Prostate gland (tissue), 2 donors: ENCODE results near the gene RRAGA. TPM values are rescaled to one million over a fixed set of nuclear protein-coding genes. Genes with fewer than 3 reads are reported as not detected.
"Not testable (repeated sequence)": the region's sequence is repeated elsewhere in the genome, so short reads cannot be mapped to it uniquely, and the experiment has no call there.

Experiments used
- DNase-seq: peaks from one replicate; pipeline ENCODE4 v3.0.0-alpha.2; 2019; ENCODE audit warnings: low spot score
- H3K27ac ChIP-seq, 2 donors: fragments of 200-600 bp; sonication (generic); 2 replicates each; pipeline ENCODE4 v1.5.1; 2017 to 2019
- H3K27me3 ChIP-seq: fragments of 200-600 bp; sonication (generic); replicated peaks from 2 replicates; pipeline ENCODE4 v1.5.1; 2019; ENCODE audit not compliant: insufficient read depth
- H3K36me3 ChIP-seq, 2 donors: fragments of 200-600 bp; sonication (generic); 1 replicate in 1 of 2; 2 replicates in 1 of 2; pipeline versions ENCODE4 v1.5.1 to v1.8.1; 2017 to 2019
- H3K4me1 ChIP-seq: fragments of 200-600 bp; sonication (generic); replicated peaks from 2 replicates; pipeline ENCODE4 v1.5.1; 2019
- H3K4me3 ChIP-seq, 2 donors: fragments of 200-600 bp; sonication (generic); 2 replicates each; pipeline ENCODE4 v1.5.1; 2017 to 2019
- H3K9me3 ChIP-seq: fragments of 200-600 bp; sonication (generic); 2 replicates; pipeline ENCODE4 v1.5.1; 2017
- CTCF ChIP-seq, 4 experiments: fragments of 200-600 bp in 2 of 4; fragments of 450-650 bp in 2 of 4; sonication (generic) in 2 of 4; IDR thresholded peaks; 1 replicate in 3 of 4; 2 replicates in 1 of 4; pipeline ENCODE4 v1.5.1; 2016 to 2019; ENCODE audit warnings: antibody characterized with exemption in 4 of 4, mild to moderate bottlenecking in 2 of 4, moderate library complexity in 2 of 4
- POLR2A ChIP-seq: fragments of 450-650 bp; IDR thresholded peaks from one replicate; pipeline ENCODE4 v1.6.1; 2016; ENCODE audit warnings: antibody characterized with exemption, mild to moderate bottlenecking
- POLR2AphosphoS5 ChIP-seq: sonication (generic); formaldehyde crosslinking; IDR thresholded peaks from one replicate; pipeline ENCODE4 v1.6.1; 2017; ENCODE audit warnings: antibody characterized with exemption
- WGBS: methylation state at CpG from one replicate; pipeline ENCODE4 v1.1.5; 2018; 5-methylcytosine and 5-hydroxymethylcytosine counted together
- intact Hi-C: fragments of 100-400 bp; cut with DNase I; formaldehyde crosslinking; loops from one replicate; pipeline ENCODE4 v1.14.2; 2022
- total RNA-seq, 2 donors: library from RNA; depleted of rRNA; stranded (reverse); fragments of >200 nt; gene quantifications; one replicate each; pipeline ENCODE4 v1.1.0, GENCODE V29; 2016

Gene RRAGA
- total RNA-seq, 2 donors from 2014 or later = 49.9 to 63.4 TPM

DNA sequence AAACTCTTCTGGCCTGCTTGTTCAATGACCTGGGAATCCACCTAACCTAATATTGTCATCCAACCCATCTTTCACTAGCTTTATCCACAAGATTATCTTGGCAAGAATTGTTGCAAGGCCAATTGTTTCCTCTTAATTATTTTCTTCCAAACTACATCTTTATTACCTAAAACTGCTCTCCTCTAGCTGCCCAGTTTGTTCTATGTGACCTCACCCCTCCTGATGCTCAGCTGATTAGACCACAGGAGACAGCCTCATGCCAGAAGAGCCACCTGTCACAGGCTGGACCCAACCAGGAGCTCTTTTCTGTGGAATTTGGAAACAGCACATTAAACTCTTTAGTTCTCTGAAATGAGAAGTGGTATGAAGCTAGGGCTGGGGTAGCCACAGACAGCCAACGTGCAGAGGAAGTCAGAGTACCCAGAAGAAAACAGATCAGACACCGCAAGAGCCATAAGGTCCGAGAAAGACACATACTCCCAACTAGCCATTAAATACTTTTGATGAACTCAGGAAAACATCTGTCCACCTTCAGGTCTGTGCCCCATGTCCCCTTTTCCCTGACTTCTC lies 28.3 kb upstream of the RRAGA start:
- Histone ChIP-seq H3K27me3 (no peaks in the 10 kb centered on the region), H3K36me3 (no peaks in the 10 kb centered on the region), H3K4me3 (no peak overlapping the region), H3K4me1 (no peaks in the 10 kb centered on the region), H3K27ac (no peak overlapping the region), H3K9me3 (no peaks in the 10 kb centered on the region)
- DNase-seq = no peak
- intact Hi-C loops = loop anchor here (10.0 kb wide), 2 partner anchors 1206 to 1486 kb away; no protein-coding TSS in a partner anchor
- TF ChIP-seq CTCF (IDR thresholded peaks at IDR 0.05) = no peak
- no peak for TF ChIP-seq POLR2AphosphoS5
- no peak for TF ChIP-seq POLR2A
- WGBS = 83% methylated on average over 3 of the region's 3 CpGs

DNA sequence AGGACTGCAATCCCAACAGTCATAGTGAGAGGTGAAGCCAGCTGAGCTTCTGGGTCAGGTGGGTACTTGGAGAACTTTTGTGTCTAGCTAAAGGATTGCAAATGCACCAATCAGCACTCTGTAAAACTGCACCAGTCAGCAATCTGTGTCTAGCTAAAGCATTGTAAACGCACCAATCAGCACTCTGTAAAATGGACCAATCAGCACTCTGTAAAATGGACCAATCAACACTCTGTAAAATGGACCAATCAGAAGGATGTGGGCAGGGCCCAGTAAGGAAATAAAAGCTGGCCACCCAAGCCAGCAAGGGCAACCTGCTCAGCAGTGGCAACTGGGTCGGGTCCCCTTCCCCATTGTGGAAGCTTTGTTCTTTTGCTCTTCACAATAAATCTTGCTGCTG lies 27.6 kb upstream of the RRAGA start:
- intact Hi-C loops = loop anchor here (10.0 kb wide), 2 partner anchors 1207 to 1487 kb away; no protein-coding TSS in a partner anchor
- not testable (repeated sequence) for H3K27ac ChIP-seq, H3K4me1 ChIP-seq, DNase-seq, H3K4me3 ChIP-seq, H3K36me3 ChIP-seq, H3K27me3 ChIP-seq, H3K9me3 ChIP-seq
- WGBS = 83% methylated on average over 2 of the region's 2 CpGs

- Histone ChIP-seq H3K27me3 (no peaks in the 10 kb centered on the region), H3K27ac (no peak overlapping the region), H3K9me3 (no peaks in the 10 kb centered on the region), H3K4me1 (no peaks in the 10 kb centered on the region), H3K4me3 (no peak overlapping the region), H3K36me3 (no peaks in the 10 kb centered on the region)
- intact Hi-C loops = loop anchor here (10.0 kb wide), 2 partner anchors 1207 to 1487 kb away; no protein-coding TSS in a partner anchor
- WGBS = 95% methylated on average over 2 of the region's 2 CpGs
- DNase-seq = no peak
- TF ChIP-seq CTCF (IDR thresholded peaks at IDR 0.05) (no peak), POLR2A (no peak), POLR2AphosphoS5 (no peak)
These were observed 27.0 kb upstream of the RRAGA start for GRCh38 chr9:19022206-19022605.

DNA sequence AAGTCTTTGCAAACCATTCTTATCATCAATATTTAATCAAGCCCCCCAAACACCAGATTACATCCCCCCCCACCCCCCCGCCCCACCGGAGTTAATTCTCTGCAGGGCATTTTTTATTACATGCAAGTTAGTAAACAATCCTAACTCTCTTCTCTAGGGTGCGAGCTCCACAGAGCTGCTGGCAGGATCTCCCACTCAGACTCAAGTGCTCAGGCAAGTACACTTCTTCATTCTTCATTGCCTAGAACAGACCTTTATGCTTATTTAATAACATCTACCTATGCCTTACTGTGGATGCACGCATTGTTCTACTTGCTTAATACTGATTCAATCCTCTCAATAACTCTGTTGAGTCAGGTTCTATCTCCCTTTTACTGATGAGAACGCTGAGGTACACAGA lies 26.1 kb upstream of the RRAGA start:
- Histone ChIP-seq H3K27me3 (no peaks in the 10 kb centered on the region), H3K4me1 (no peaks in the 10 kb centered on the region), H3K9me3 (no peaks in the 10 kb centered on the region), H3K27ac (no peak overlapping the region), H3K4me3 (no peak overlapping the region), H3K36me3 (no peaks in the 10 kb centered on the region)
- no peak for DNase-seq
- WGBS = 57% methylated on average over 5 of the region's 5 CpGs
- intact Hi-C loops = loop anchor here (10.0 kb wide), 2 partner anchors 1208 to 1488 kb away; no protein-coding TSS in a partner anchor
- TF ChIP-seq CTCF (IDR thresholded peaks at IDR 0.05) (no peak), POLR2AphosphoS5 (no peak), POLR2A (no peak)

- Histone ChIP-seq H3K27me3 (no peaks in the 10 kb centered on the region), H3K4me1 (no peaks in the 10 kb centered on the region), H3K4me3 (no peak overlapping the region), H3K27ac (no peak overlapping the region), H3K9me3 (no peaks in the 10 kb centered on the region), H3K36me3 (no peaks in the 10 kb centered on the region)
- WGBS = 91% methylated on average over 6 of the region's 6 CpGs
- TF ChIP-seq POLR2A (no peak), POLR2AphosphoS5 (no peak), CTCF (IDR thresholded peaks at IDR 0.05) (no peak)
- DNase-seq = no peak
- intact Hi-C loops = loop anchor here (5.0 to 10.0 kb wide), 3 partner anchors 769 to 1492 kb away; no protein-coding TSS in a partner anchor
These were observed 22.9 kb upstream of the RRAGA start for GRCh38 chr9:19026375-19026774.
